HG03039 (cell line): ENCODE data around the gene CCDC174.

Experiments
- ATAC-seq: cut with Tn5 transposase; IDR thresholded peaks from one replicate; pipeline ENCODE4 v1.9.1; 2021; ENCODE audit warnings: mild to moderate bottlenecking, moderate library complexity; ENCODE audit not compliant: unreplicated experiment

CCDC174 gene

DNA sequence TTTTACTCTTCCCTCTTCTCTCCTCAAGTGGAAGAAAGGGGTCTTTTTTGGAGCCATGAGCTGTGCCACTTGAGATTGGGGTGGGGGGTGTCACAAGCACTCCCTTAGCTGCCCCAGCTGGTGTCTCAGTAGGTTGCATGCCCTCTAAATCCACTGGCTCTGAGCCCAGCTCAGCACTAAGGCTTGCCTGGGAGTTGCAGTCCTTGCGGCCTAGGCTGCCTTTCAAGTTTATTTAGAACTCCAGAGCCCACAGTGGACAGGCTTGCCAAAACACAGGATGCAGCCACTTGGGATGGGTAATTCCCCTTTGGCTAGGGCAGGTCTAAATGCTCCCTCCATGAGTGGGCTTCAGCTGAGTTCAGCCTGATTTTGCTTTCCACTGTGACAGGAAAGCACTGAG, 48.1 kb downstream of the CCDC174 start:
- ATAC-seq, result no peak

- no peak for ATAC-seq
These were observed 49.3 kb downstream of the CCDC174 start for GRCh38 chr3:14700891-14701290.

DNA sequence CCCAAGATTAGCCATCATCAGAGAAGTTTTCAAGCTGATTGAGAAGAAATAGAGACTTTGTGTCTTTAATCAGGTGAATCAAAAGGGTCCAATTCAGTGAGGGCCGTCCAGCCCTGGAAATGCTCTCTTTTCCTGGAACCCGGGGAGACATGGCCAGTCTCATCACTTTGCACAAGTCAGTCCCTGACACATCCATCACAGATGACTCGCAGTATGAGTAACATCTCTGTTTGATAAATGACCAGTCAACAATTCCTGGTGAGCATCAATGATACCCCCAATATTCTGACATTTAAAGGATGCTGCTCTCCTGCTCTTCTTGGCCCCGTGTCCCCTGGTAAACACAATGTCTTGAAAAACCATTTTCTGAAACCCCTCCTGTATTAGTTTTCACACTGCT, 50.1 kb downstream of the CCDC174 start:
- no peak for ATAC-seq

DNA sequence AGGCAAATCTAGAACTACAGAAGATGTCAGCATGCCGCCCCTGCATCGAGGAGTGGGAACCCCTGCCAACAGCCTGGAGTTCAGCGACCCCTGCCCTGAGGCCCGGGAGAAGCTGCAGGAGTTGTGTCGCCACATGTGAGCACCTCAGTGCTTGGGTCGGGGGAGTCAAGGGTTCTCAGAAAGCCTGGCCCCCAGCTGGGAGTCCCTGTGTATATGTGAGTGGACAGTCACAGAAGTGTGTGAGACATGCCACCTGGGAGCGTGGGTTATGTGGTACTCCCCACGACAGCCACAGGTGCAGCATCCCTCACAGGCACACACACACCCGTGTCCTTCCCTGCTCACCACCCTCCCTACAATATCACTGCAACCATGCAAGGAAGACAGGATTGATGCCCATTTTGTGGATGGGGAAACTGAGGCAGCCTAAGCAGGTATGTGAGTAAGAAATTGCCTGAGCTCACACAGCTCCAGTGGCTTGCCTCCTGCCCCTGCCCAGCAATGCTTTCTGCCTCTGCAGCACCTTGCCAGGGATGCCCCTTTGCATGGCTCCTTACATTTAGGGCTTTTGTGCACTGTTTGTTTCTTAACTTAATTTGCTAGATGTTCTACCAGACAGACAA, 51.7 kb downstream of the CCDC174 start:
- ATAC-seq, result no peak

- ATAC-seq, result no peak
These were observed 52.2 kb downstream of the CCDC174 start for GRCh38 chr3:14703791-14704190.

DNA sequence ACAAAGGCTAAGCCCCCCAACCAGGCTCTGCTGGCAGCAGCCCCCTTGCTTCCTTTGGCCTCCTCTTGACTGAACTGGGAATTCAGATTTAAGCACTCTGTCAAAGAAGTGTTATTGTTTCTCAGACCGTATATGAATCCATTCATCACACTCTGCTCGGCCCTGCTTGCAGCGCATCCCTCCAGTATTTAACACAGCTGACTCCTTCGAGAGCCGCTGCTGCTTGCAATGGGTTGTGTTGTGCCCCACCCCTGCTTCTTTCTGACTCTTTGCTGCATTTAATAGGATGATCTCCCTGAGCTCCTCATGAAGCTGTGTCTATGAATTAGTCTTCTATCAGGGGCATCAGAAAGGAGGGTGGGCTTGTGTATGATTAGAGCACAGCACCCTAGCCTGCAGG, 54.5 kb downstream of the CCDC174 start:
- no peak for ATAC-seq

DNA sequence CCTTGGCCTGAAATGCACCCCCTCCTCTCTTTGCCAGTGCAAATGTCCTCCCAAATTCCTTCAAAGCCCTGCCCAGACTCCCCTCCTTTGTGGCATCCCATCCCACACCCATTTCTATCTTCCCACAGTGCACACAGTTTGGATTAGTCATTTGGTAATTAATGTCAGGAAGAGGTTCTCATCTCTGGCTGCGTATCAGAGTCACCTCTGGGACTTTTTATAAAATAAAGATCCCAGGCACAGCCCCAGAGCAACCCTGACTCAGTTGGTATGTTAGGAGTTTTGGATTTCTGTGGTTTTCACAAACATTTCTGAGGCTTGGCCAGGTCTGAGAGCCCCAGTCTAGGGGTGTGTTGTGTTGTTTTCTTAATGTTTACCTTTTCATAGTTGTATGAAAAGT, 65.0 kb downstream of the CCDC174 start:
- no peak for ATAC-seq

DNA sequence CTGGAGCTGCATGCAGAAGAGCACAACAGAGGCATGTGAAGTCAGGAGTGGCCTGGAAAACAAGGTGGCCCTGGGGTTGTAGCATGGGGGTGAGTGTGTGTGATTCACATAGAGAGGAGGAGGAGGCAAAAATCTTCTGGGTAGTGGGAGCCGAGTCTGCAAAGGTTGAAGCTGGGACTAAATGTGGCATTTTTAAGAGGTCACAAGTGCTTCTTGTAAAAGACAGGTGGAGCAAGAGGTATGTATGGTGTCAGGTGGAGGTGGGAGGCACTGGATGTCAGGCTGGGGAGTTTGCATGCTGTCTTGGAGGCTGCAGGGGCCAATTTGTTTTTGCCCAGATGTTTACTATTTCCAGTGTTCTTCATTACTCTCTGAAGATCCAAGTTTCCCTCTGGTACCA, 65.7 kb downstream of the CCDC174 start:
- no peak for ATAC-seq

GRCh38 chr3:14718539-14718938, 67.0 kb downstream of the CCDC174 start:
- ATAC-seq, result no peak

GRCh38 chr3:14719006-14719405, 67.4 kb downstream of the CCDC174 start:
- ATAC-seq, result no peak

- ATAC-seq, result no peak
These were observed 69.7 kb downstream of the CCDC174 start for GRCh38 chr3:14721126-14721864.
